Breast epithelium (tissue), 4 donors: Measurements from ENCODE around the gene PTGES. TPM values are rescaled to one million over a fixed set of nuclear protein-coding genes. Genes with fewer than 3 reads are reported as not detected.
A peak's percentile ranks its signal among the peaks of the same experiment; 100 is the strongest.

Experiments used
- DNase-seq, 2 donors: peaks; one replicate each; pipeline ENCODE4 v3.0.0-alpha.2; 2019; ENCODE audit warnings: low spot score in 2 of 2
- H3K27ac ChIP-seq, 2 donors: fragments of 200-600 bp; sonication (generic) in 1 of 2; one replicate each; pipeline ENCODE4 v1.5.1; 2016 to 2019; ENCODE audit warnings: mild to moderate bottlenecking in 1 of 2
- H3K27me3 ChIP-seq, 2 donors: fragments of 200-600 bp; sonication (generic) in 1 of 2; one replicate each; pipeline versions ENCODE4 v1.5.1 to v1.6.0; 2017 to 2019; ENCODE audit warnings: control low read depth in 1 of 2, mild to moderate bottlenecking in 1 of 2
- H3K36me3 ChIP-seq: fragments of 200-600 bp; one replicate; pipeline ENCODE4 v1.5.1; 2019
- H3K4me1 ChIP-seq, 2 donors: fragments of 200-600 bp; sonication (generic); one replicate each; pipeline ENCODE4 v1.5.1; 2016 to 2019; ENCODE audit warnings: control low read depth in 1 of 2
- H3K4me3 ChIP-seq, 3 donors: fragments of 200-600 bp; sonication (generic); 1 replicate in 2 of 3; 2 replicates in 1 of 3; pipeline ENCODE4 v1.5.1; 2016 to 2019; ENCODE audit warnings: mild to moderate bottlenecking in 3 of 3, moderate library complexity in 2 of 3
- H3K9me3 ChIP-seq, 2 donors: fragments of 200-600 bp; sonication (generic) in 1 of 2; one replicate each; pipeline ENCODE4 v1.5.1; 2016 to 2019; ENCODE audit warnings: control low read depth in 1 of 2
- POLR2A ChIP-seq: fragments of 450-650 bp; IDR thresholded peaks from one replicate; pipeline ENCODE4 v1.6.1; 2016; ENCODE audit warnings: antibody characterized with exemption, mild to moderate bottlenecking, moderate library complexity
- POLR2AphosphoS5 ChIP-seq, 3 donors: sonication (generic); formaldehyde crosslinking; IDR thresholded peaks; one replicate each; pipeline ENCODE4 v1.6.1; 2017; ENCODE audit warnings: antibody characterized with exemption in 3 of 3
- intact Hi-C: fragments of 100-400 bp; cut with DNase I; formaldehyde crosslinking; loops from one replicate; pipeline ENCODE4 v1.15.1; 2023; ENCODE audit warnings: low total_unique reads
- total RNA-seq, 3 donors: library from RNA; depleted of rRNA; stranded (reverse); fragments of >200 nt; gene quantifications; one replicate each; pipeline ENCODE4 v1.1.0, GENCODE V29; 2016
- TF ChIP-seq, protein P1 (sequence below), 3 donors: fragments of 450-650 bp; IDR thresholded peaks; one replicate each; pipeline ENCODE4 v1.5.1; 2016 to 2017; ENCODE audit warnings: antibody characterized with exemption in 3 of 3, mild to moderate bottlenecking in 3 of 3, moderate library complexity in 3 of 3

Gene PTGES
- total RNA-seq, 3 donors from 2014 or later = 21.8 to 36.7 (median 25.3) TPM

DNA sequence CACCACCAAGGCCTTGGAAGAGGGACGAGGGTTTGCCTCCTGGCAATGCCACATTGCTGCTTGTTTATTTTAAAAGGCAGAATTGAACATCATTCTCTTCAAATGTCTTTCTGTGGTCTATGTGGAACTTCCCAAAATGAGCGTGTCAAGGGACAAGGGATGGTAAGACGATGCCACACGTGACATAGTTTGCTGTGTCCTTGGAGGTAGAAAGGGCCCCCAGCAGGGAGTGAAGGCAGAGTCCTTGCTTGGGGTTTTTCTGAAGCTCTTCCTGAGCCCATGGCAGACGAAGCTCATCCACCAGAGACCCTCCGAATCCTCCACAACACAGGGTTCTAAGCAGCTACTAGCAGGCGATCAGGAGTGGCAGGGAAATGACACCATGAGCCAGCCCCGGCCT lies 59.1 kb downstream of the PTGES start:
- H3K36me3 ChIP-seq = no peaks in the 10 kb centered on the region
- DNase-seq = no peak
- peak overlapping the region in 1 of 2 donors; percentile 80 for H3K27ac ChIP-seq
- TF ChIP-seq POLR2A (no peak), POLR2AphosphoS5 (IDR thresholded peaks at IDR 0.05) (no peak)
- TF ChIP-seq, protein P1, sequence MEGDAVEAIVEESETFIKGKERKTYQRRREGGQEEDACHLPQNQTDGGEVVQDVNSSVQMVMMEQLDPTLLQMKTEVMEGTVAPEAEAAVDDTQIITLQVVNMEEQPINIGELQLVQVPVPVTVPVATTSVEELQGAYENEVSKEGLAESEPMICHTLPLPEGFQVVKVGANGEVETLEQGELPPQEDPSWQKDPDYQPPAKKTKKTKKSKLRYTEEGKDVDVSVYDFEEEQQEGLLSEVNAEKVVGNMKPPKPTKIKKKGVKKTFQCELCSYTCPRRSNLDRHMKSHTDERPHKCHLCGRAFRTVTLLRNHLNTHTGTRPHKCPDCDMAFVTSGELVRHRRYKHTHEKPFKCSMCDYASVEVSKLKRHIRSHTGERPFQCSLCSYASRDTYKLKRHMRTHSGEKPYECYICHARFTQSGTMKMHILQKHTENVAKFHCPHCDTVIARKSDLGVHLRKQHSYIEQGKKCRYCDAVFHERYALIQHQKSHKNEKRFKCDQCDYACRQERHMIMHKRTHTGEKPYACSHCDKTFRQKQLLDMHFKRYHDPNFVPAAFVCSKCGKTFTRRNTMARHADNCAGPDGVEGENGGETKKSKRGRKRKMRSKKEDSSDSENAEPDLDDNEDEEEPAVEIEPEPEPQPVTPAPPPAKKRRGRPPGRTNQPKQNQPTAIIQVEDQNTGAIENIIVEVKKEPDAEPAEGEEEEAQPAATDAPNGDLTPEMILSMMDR (IDR thresholded peaks at IDR 0.05) = no peak
- no peaks in the 10 kb centered on the region for H3K27me3 ChIP-seq
- intact Hi-C loops = loop anchor here (5.0 kb wide), 1 partner anchor 931 kb away; no protein-coding TSS in a partner anchor
- H3K4me1 ChIP-seq = no peaks in the 10 kb centered on the region
- no peaks in the 10 kb centered on the region for H3K9me3 ChIP-seq
- H3K4me3 ChIP-seq = no peak overlapping the region

GRCh38 chr9:129692534-129692933 lies 60.3 kb downstream of the PTGES start:
- Histone ChIP-seq H3K4me3 (no peak overlapping the region), H3K9me3 (no peaks in the 10 kb centered on the region), H3K36me3 (no peaks in the 10 kb centered on the region), H3K4me1 (no peaks in the 10 kb centered on the region), H3K27ac (no peak overlapping the region), H3K27me3 (no peaks in the 10 kb centered on the region)
- intact Hi-C loops = loop anchor here (5.0 kb wide), 1 partner anchor 930 kb away; no protein-coding TSS in a partner anchor
- TF ChIP-seq, protein P1 (IDR thresholded peaks at IDR 0.05) = no peak
- TF ChIP-seq POLR2A = no peak
- no peak for TF ChIP-seq POLR2AphosphoS5 (IDR thresholded peaks at IDR 0.05)
- DNase-seq = no peak

Other genes starting within 250 kb of the PTGES start
- under 1 TPM in 1 of 3 donors, not detected in 2; 0.48 TPM for gene C9orf50, start 131.9 kb downstream of the PTGES start, total RNA-seq
- 10 to 100 TPM; 17.8 to 31.1 (median 27.4) TPM for gene NTMT1, start 126.9 kb downstream of the PTGES start, total RNA-seq
- 10 to 100 TPM; 11.2 to 24.4 (median 21.6) TPM for gene ASB6, start 110.9 kb downstream of the PTGES start, total RNA-seq
- 10 to 100 TPM in 1 of 3 donors, 1 to 10 TPM in 2; 4.4 to 35.1 (median 9.9) TPM for gene PRRX2, start 87.4 kb downstream of the PTGES start, total RNA-seq
- 10 to 100 TPM; 22.6 to 26.7 (median 23.9) TPM for gene TOR1B, start 50.1 kb upstream of the PTGES start, total RNA-seq
- gene TOR1A, start 71.1 kb upstream of the PTGES start, total RNA-seq = 10 to 100 TPM; 54.4 to 60.7 (median 57.8) TPM
- 100 to 1,000 TPM in 1 of 3 donors, 10 to 100 TPM in 2; 56.7 to 189 (median 57.8) TPM for gene C9orf78, start 82.2 kb upstream of the PTGES start, total RNA-seq
- gene USP20, start 82.4 kb upstream of the PTGES start, total RNA-seq = 10 to 100 TPM; 15.0 to 30.9 (median 22.3) TPM